ENCODE results near the gene PCSK2.

The PCSK2 gene

DNA sequence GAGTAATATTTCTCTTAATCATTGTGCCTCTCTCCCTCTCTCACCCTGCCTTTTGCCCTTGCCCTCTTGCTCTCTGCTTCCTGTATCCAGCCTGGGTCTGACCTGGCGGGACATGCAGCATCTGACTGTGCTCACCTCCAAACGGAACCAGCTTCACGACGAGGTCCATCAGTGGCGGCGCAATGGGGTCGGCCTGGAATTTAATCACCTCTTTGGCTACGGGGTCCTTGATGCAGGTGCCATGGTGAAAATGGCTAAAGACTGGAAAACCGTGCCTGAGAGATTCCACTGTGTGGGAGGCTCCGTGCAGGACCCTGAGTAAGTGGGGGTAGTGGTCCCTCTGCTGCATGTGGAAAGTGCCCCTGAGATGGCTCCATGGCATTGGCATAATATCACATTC, 238.4 kb downstream of the PCSK2 start:
- DNase-seq (ENCODE audit: low read depth) = no peak
- H3K4me3 ChIP-seq (ENCODE audit: low read length) = no peak overlapping the region
- TF ChIP-seq, protein P1, sequence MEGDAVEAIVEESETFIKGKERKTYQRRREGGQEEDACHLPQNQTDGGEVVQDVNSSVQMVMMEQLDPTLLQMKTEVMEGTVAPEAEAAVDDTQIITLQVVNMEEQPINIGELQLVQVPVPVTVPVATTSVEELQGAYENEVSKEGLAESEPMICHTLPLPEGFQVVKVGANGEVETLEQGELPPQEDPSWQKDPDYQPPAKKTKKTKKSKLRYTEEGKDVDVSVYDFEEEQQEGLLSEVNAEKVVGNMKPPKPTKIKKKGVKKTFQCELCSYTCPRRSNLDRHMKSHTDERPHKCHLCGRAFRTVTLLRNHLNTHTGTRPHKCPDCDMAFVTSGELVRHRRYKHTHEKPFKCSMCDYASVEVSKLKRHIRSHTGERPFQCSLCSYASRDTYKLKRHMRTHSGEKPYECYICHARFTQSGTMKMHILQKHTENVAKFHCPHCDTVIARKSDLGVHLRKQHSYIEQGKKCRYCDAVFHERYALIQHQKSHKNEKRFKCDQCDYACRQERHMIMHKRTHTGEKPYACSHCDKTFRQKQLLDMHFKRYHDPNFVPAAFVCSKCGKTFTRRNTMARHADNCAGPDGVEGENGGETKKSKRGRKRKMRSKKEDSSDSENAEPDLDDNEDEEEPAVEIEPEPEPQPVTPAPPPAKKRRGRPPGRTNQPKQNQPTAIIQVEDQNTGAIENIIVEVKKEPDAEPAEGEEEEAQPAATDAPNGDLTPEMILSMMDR (IDR thresholded peaks at IDR 0.05; ENCODE audit: insufficient read depth, low read depth, low read length, missing control alignments) = no peak

DNA sequence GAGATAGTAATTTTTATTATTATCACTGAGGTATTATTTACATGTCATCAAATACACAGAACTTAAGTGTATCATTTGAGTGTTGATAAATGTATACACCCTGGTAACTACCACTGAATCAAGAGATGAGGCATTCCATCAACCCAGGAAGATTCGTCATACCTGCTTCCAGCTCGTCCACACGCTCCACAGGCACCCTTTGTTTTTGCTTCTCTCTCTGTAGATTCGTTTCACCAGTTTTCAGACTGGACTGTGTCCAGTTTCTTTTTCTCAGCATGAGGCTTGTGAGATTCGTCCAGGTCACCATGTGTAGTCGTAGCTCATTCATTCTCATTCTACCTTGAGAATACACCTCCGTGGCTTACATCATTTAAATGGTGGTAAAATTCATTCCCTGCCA, 239.8 kb downstream of the PCSK2 start:
- DNase-seq (ENCODE audit: low read depth) = no peak
- no peak overlapping the region for H3K4me3 ChIP-seq (ENCODE audit: low read length)
- TF ChIP-seq, protein P1 (IDR thresholded peaks at IDR 0.05; ENCODE audit: insufficient read depth, low read depth, low read length, missing control alignments) = no peak

DNA sequence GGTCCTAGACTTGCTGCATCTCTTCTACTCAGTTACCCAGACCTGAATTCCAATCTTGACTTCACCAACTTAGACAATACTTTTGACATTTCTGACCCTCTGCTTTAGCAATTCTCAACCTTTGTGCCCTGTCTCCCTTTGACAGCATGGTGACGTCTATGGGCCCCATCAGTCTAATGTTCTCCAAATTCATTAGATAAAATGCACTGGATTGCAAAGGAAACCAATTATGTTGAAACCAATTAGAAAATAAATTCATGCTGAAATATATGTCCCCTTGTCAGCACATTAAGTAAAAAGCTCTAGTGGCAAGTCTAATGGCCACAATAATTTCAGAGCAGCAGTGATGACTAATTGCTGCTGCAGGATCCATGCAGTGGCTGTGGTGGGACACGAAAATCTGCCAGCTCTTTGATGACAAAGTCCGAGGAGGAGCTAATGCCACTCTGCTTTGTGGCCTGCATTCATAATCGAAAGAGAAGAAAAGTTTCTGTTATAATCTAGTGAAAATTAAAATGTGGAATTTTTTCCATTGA, 240.3 kb downstream of the PCSK2 start:
- TF ChIP-seq, protein P1 (IDR thresholded peaks at IDR 0.05; ENCODE audit: insufficient read depth, low read depth, low read length, missing control alignments) = no peak
- no peak for DNase-seq (ENCODE audit: low read depth)
- H3K4me3 ChIP-seq (ENCODE audit: low read length) = no peak overlapping the region

DNA sequence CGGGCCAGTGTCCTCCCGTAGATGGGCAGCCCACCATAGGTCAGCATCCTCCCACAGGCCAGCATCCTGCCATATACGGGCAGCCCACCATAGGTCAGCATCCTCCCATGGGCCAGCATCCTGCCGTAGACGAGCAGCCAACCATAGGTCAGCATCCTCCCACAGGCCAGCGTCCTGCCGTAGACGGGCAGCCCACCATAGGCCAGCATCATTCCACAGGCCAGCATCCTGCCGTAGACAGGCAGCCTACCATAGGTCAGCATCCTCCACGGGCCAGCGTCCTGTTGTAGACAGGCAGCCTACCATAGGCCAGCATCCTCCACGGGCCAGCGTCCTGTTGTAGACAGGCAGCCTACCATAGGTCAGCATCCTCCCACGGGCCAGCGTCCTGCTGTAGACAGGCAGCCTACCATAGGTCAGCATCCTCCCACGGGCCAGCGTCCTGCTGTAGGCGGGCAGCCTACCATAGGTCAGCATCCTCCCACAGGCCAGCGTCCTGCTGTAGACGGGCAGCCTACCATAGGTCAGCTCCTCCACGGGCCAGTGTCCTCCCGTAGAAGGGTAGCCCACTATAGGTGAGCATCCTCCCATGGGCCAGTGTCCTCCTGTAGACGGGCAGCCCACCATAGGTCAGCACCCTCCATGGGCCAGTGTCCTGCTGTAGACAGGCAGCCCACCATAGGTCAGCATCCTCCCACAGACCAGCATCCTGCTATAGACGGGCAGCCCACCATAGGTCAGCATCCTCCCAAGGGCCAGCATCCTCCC, 241.4 kb downstream of the PCSK2 start:
- TF ChIP-seq, protein P1 (IDR thresholded peaks at IDR 0.05; ENCODE audit: insufficient read depth, low read depth, low read length, missing control alignments) = no peak
- DNase-seq (ENCODE audit: low read depth) = no peak
- H3K4me3 ChIP-seq (ENCODE audit: low read length) = no peak overlapping the region

DNA sequence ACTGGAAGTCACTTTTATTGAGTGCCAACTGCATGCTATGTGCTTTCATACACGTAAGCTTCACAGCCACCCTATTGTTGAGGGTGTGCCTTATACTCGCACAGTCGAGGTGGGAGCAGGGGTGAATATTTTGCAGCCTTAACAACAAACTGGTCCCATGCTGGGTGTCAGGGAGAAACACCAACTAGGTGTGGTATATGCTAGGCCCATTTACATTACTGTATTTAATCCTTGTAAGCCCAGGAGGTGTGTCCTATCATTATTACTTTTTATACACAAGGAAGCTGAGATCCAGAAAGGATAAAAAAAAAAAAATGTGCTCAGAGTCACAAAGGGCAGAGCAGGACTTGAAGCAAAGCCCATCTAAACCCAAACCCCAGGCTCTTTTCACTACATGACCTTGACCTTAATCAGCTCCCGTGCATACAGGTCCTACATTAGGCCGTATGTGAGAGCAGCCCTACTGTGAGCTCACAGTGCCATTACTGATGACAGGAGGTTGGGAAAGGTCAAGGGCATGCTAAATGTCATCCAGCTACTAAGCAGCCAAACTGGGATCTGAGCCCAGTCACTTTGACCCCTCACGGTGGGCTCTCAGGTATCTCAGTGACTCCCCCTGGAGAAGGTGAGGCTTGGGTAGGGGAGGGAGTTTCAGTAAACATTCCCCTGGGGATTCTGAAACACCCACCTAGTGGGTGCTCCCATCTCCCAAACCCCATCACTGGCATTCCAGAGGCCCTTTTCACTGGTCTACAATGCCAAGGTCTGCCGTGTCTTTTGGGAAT, 242.6 kb downstream of the PCSK2 start:
- no peak overlapping the region for H3K4me3 ChIP-seq (ENCODE audit: low read length)
- DNase-seq (ENCODE audit: low read depth) = no peak
- TF ChIP-seq, protein P1 (IDR thresholded peaks at IDR 0.05; ENCODE audit: insufficient read depth, low read depth, low read length, missing control alignments) = no peak

DNA sequence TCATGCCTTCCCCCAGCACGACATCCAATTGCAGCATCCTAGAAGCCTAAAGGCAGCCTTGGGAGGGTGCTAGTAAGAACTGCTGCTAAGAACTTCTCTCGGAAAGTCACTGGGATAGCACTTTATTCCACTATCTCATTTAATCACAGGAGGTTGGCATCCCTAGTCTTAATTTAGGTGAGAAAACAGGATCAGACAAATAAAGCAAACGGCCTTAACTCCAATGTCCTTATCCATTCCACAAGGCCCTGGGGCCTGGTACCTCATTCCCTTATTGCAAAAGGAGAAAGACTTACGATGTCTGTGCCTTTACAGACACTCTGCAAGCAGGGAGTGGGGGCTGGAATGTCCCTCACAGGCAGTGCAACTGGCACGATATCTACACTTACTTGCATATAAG, 243.7 kb downstream of the PCSK2 start:
- TF ChIP-seq, protein P1 (IDR thresholded peaks at IDR 0.05; ENCODE audit: insufficient read depth, low read depth, low read length, missing control alignments) = no peak
- no peak overlapping the region for H3K4me3 ChIP-seq (ENCODE audit: low read length)
- DNase-seq (ENCODE audit: low read depth) = no peak
